DOHH2 (cell line): ENCODE data around the gene FOXG1.

Experiments used
- EZH2phosphoT487 ChIP-seq: fragments of 200-600 bp; sonication (generic); IDR thresholded peaks from 2 replicates; pipeline ENCODE4 v1.6.1; 2017; ENCODE audit warnings: borderline replicate concordance, mild to moderate bottlenecking, antibody characterized with exemption, low read length, moderate library complexity, mixed read lengths
- TF ChIP-seq, protein P1 (sequence below): fragments of 200-600 bp; sonication (generic); IDR thresholded peaks from one replicate; pipeline ENCODE4 v1.5.1; 2014; ENCODE audit warnings: antibody characterized with exemption, mild to moderate bottlenecking, low read depth, low read length; ENCODE audit not compliant: poor library complexity, severe bottlenecking

DNA sequence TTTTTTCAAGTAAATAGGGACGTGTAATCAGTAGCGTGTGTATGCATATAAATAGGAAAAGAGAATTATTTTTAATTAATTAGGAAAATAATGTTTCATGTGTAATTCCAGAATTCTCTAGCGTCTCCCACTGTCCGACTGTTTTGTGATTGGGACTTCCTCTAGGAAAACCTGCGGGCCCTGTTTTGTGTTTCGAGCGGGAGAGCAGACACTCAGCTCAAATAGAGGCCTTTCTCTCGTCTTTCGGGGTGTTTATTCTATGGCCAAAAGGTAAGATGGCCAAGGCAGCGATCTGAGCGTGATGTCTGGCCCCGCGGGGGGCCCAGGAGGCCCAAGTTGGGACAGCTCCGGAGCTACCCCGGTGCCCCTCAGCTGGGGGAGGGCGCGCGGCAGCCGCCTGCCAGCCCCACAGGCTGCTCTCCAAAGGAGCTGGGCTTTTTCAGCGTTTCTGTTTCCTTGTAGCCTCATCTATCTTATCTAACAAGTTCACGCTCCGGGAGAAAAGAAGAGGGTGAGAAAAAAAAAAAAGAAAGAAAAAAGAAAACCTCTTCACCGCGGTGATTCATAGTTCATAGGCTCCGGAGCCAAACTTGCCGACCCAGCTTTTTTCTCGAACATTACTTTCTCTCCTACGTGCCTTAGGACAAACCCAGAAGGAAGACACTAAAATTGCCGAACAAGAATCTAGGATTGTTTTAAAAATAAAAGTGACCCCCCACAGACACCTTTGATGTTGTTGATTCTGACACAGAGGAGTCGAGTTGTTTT lies 7.5 kb upstream of the FOXG1 start:
- TF ChIP-seq, protein P1, sequence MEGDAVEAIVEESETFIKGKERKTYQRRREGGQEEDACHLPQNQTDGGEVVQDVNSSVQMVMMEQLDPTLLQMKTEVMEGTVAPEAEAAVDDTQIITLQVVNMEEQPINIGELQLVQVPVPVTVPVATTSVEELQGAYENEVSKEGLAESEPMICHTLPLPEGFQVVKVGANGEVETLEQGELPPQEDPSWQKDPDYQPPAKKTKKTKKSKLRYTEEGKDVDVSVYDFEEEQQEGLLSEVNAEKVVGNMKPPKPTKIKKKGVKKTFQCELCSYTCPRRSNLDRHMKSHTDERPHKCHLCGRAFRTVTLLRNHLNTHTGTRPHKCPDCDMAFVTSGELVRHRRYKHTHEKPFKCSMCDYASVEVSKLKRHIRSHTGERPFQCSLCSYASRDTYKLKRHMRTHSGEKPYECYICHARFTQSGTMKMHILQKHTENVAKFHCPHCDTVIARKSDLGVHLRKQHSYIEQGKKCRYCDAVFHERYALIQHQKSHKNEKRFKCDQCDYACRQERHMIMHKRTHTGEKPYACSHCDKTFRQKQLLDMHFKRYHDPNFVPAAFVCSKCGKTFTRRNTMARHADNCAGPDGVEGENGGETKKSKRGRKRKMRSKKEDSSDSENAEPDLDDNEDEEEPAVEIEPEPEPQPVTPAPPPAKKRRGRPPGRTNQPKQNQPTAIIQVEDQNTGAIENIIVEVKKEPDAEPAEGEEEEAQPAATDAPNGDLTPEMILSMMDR: no peak
- no peak for TF ChIP-seq EZH2phosphoT487
